ENCODE measurements around the gene KDM4B.

The KDM4B gene

GRCh38 chr19:5001615-5002014 lies 32.7 kb downstream of the KDM4B start:
- Histone ChIP-seq H3K27ac (ENCODE audit: low read depth, low read length) (no peak overlapping the region), H3K9me3 (ENCODE audit: control insufficient read depth, insufficient read depth, low read depth, low read length) (no peaks in the 10 kb centered on the region), H3K4me3 (ENCODE audit: low read depth, low read length) (no peak overlapping the region), H3K4me1 (ENCODE audit: control insufficient read depth, insufficient read depth, low read length) (no peaks in the 10 kb centered on the region), H3K27me3 (ENCODE audit: control insufficient read depth, insufficient read depth, low read length) (no peaks in the 10 kb centered on the region), H3K36me3 (ENCODE audit: control insufficient read depth, insufficient read depth, low read length) (no peaks in the 10 kb centered on the region), H3K9ac (ENCODE audit: low read length) (no peak overlapping the region)

- Histone ChIP-seq H3K9ac (ENCODE audit: low read length) (no peak overlapping the region), H3K36me3 (ENCODE audit: control insufficient read depth, insufficient read depth, low read length) (no peaks in the 10 kb centered on the region), H3K4me3 (ENCODE audit: low read depth, low read length) (no peak overlapping the region), H3K27ac (ENCODE audit: low read depth, low read length) (no peak overlapping the region), H3K27me3 (ENCODE audit: control insufficient read depth, insufficient read depth, low read length) (no peaks in the 10 kb centered on the region), H3K9me3 (ENCODE audit: control insufficient read depth, insufficient read depth, low read depth, low read length) (no peaks in the 10 kb centered on the region), H3K4me1 (ENCODE audit: control insufficient read depth, insufficient read depth, low read length) (no peaks in the 10 kb centered on the region)
Measured at GRCh38 chr19:5002143-5002542, 33.2 kb downstream of the KDM4B start.

- Histone ChIP-seq H3K9me3 (ENCODE audit: control insufficient read depth, insufficient read depth, low read depth, low read length) (peaks cover 6% of the 10 kb centered on the region; the same call in 1 of the 2 replicates), H3K36me3 (ENCODE audit: control insufficient read depth, insufficient read depth, low read length) (no peaks in the 10 kb centered on the region), H3K27ac (ENCODE audit: low read depth, low read length) (no peak overlapping the region), H3K4me1 (ENCODE audit: control insufficient read depth, insufficient read depth, low read length) (no peaks in the 10 kb centered on the region), H3K27me3 (ENCODE audit: control insufficient read depth, insufficient read depth, low read length) (no peaks in the 10 kb centered on the region), H3K4me3 (ENCODE audit: low read depth, low read length) (no peak overlapping the region), H3K9ac (ENCODE audit: low read length) (no peak overlapping the region)
Measured at GRCh38 chr19:5003781-5004180, 34.9 kb downstream of the KDM4B start.

- Histone ChIP-seq H3K4me1 (ENCODE audit: control insufficient read depth, insufficient read depth, low read length) (no peaks in the 10 kb centered on the region), H3K4me3 (ENCODE audit: low read depth, low read length) (no peak overlapping the region), H3K36me3 (ENCODE audit: control insufficient read depth, insufficient read depth, low read length) (no peaks in the 10 kb centered on the region)
Measured at GRCh38 chr19:5005096-5005495, 36.2 kb downstream of the KDM4B start.

GRCh38 chr19:5006201-5006600 lies 37.3 kb downstream of the KDM4B start:
- H3K27ac ChIP-seq (ENCODE audit: low read depth, low read length): no peak overlapping the region
- no peaks in the 10 kb centered on the region for H3K4me1 ChIP-seq (ENCODE audit: control insufficient read depth, insufficient read depth, low read length)
- no peaks in the 10 kb centered on the region for H3K27me3 ChIP-seq (ENCODE audit: control insufficient read depth, insufficient read depth, low read length)
- no peak overlapping the region for H3K9ac ChIP-seq (ENCODE audit: low read length)
- H3K9me3 ChIP-seq (ENCODE audit: control insufficient read depth, insufficient read depth, low read depth, low read length): peaks cover 6% of the 10 kb centered on the region; the same call in 1 of the 2 replicates
- no peak overlapping the region for H3K4me3 ChIP-seq (ENCODE audit: low read depth, low read length)
- H3K36me3 ChIP-seq (ENCODE audit: control insufficient read depth, insufficient read depth, low read length): no peaks in the 10 kb centered on the region

More at GRCh38 chr19:5005096-5005495, 36.2 kb downstream of the KDM4B start:
- no peak overlapping the region for H3K9ac ChIP-seq (ENCODE audit: low read length)
- H3K27ac ChIP-seq (ENCODE audit: low read depth, low read length): no peak overlapping the region
- H3K27me3 ChIP-seq (ENCODE audit: control insufficient read depth, insufficient read depth, low read length): no peaks in the 10 kb centered on the region
- H3K9me3 ChIP-seq (ENCODE audit: control insufficient read depth, insufficient read depth, low read depth, low read length): peaks cover 6% of the 10 kb centered on the region; the same call in 1 of the 2 replicates

GRCh38 chr19:5006821-5007220 lies 37.9 kb downstream of the KDM4B start:
- Histone ChIP-seq H3K9ac (ENCODE audit: low read length) (no peak overlapping the region), H3K4me3 (ENCODE audit: low read depth, low read length) (no peak overlapping the region), H3K36me3 (ENCODE audit: control insufficient read depth, insufficient read depth, low read length) (no peaks in the 10 kb centered on the region), H3K4me1 (ENCODE audit: control insufficient read depth, insufficient read depth, low read length) (peaks cover under 1% of the 10 kb centered on the region; the same call in 1 of the 2 replicates), H3K27me3 (ENCODE audit: control insufficient read depth, insufficient read depth, low read length) (no peaks in the 10 kb centered on the region), H3K9me3 (ENCODE audit: control insufficient read depth, insufficient read depth, low read depth, low read length) (peaks cover 6% of the 10 kb centered on the region; the same call in 1 of the 2 replicates), H3K27ac (ENCODE audit: low read depth, low read length) (no peak overlapping the region)

GRCh38 chr19:5011476-5012238 lies 42.7 kb downstream of the KDM4B start:
- H3K4me3 ChIP-seq (ENCODE audit: low read depth, low read length): no peak overlapping the region
- H3K9ac ChIP-seq (ENCODE audit: low read length): no peak overlapping the region
- H3K27ac ChIP-seq (ENCODE audit: low read depth, low read length): no peak overlapping the region
- H3K36me3 ChIP-seq (ENCODE audit: control insufficient read depth, insufficient read depth, low read length): peaks cover 11% of the 10 kb centered on the region
- no peaks in the 10 kb centered on the region for H3K27me3 ChIP-seq (ENCODE audit: control insufficient read depth, insufficient read depth, low read length)
- H3K4me1 ChIP-seq (ENCODE audit: control insufficient read depth, insufficient read depth, low read length): peaks cover 4% of the 10 kb centered on the region; the same call in 1 of the 2 replicates
- H3K9me3 ChIP-seq (ENCODE audit: control insufficient read depth, insufficient read depth, low read depth, low read length): peaks cover 6% of the 10 kb centered on the region; the same call in 1 of the 2 replicates

- Histone ChIP-seq H3K9ac (ENCODE audit: low read length) (no peak overlapping the region), H3K27me3 (ENCODE audit: control insufficient read depth, insufficient read depth, low read length) (no peaks in the 10 kb centered on the region), H3K4me3 (ENCODE audit: low read depth, low read length) (no peak overlapping the region), H3K4me1 (ENCODE audit: control insufficient read depth, insufficient read depth, low read length) (peaks cover 4% of the 10 kb centered on the region; the same call in 1 of the 2 replicates), H3K27ac (ENCODE audit: low read depth, low read length) (no peak overlapping the region; the same call in 1 of the 2 replicates), H3K36me3 (ENCODE audit: control insufficient read depth, insufficient read depth, low read length) (peaks cover 19% of the 10 kb centered on the region), H3K9me3 (ENCODE audit: control insufficient read depth, insufficient read depth, low read depth, low read length) (peaks cover 1% of the 10 kb centered on the region; the same call in 1 of the 2 replicates)
Measured at GRCh38 chr19:5012688-5013457, 44.0 kb downstream of the KDM4B start.

- H3K9me3 ChIP-seq (ENCODE audit: control insufficient read depth, insufficient read depth, low read depth, low read length): no peaks in the 10 kb centered on the region
- H3K9ac ChIP-seq (ENCODE audit: low read length): no peak overlapping the region
- H3K4me1 ChIP-seq (ENCODE audit: control insufficient read depth, insufficient read depth, low read length): peaks cover 4% of the 10 kb centered on the region; the same call in 1 of the 2 replicates
- peaks cover 27% of the 10 kb centered on the region for H3K36me3 ChIP-seq (ENCODE audit: control insufficient read depth, insufficient read depth, low read length)
- no peaks in the 10 kb centered on the region for H3K27me3 ChIP-seq (ENCODE audit: control insufficient read depth, insufficient read depth, low read length)
- H3K4me3 ChIP-seq (ENCODE audit: low read depth, low read length): no peak overlapping the region
- H3K27ac ChIP-seq (ENCODE audit: low read depth, low read length): no peak overlapping the region
Measured at GRCh38 chr19:5013761-5014160, 44.8 kb downstream of the KDM4B start.

GRCh38 chr19:5014941-5015340 lies 46.0 kb downstream of the KDM4B start:
- Histone ChIP-seq H3K27ac (ENCODE audit: low read depth, low read length) (no peak overlapping the region), H3K9me3 (ENCODE audit: control insufficient read depth, insufficient read depth, low read depth, low read length) (peaks cover 4% of the 10 kb centered on the region; the same call in 1 of the 2 replicates), H3K36me3 (ENCODE audit: control insufficient read depth, insufficient read depth, low read length) (peaks cover 32% of the 10 kb centered on the region), H3K4me3 (ENCODE audit: low read depth, low read length) (no peak overlapping the region), H3K9ac (ENCODE audit: low read length) (no peak overlapping the region), H3K4me1 (ENCODE audit: control insufficient read depth, insufficient read depth, low read length) (peaks cover 4% of the 10 kb centered on the region; the same call in 1 of the 2 replicates), H3K27me3 (ENCODE audit: control insufficient read depth, insufficient read depth, low read length) (no peaks in the 10 kb centered on the region)

- no peak overlapping the region for H3K4me3 ChIP-seq (ENCODE audit: low read depth, low read length)
Measured at GRCh38 chr19:5016268-5016667, 47.4 kb downstream of the KDM4B start.

More at GRCh38 chr19:5016268-5016667, 47.4 kb downstream of the KDM4B start:
- H3K27me3 ChIP-seq (ENCODE audit: control insufficient read depth, insufficient read depth, low read length): no peaks in the 10 kb centered on the region
- H3K27ac ChIP-seq (ENCODE audit: low read depth, low read length): no peak overlapping the region
- H3K9ac ChIP-seq (ENCODE audit: low read length): no peak overlapping the region
- H3K9me3 ChIP-seq (ENCODE audit: control insufficient read depth, insufficient read depth, low read depth, low read length): peaks cover 4% of the 10 kb centered on the region; the same call in 1 of the 2 replicates
- peaks cover 36% of the 10 kb centered on the region for H3K36me3 ChIP-seq (ENCODE audit: control insufficient read depth, insufficient read depth, low read length)
- peaks cover 4% of the 10 kb centered on the region; the same call in 1 of the 2 replicates for H3K4me1 ChIP-seq (ENCODE audit: control insufficient read depth, insufficient read depth, low read length)
